ENCODE data around the gene RGS3.
"Not testable (repeated sequence)": the region's sequence is repeated elsewhere in the genome, so short reads cannot be mapped to it uniquely, and the experiment has no call there.

RGS3 gene

DNA sequence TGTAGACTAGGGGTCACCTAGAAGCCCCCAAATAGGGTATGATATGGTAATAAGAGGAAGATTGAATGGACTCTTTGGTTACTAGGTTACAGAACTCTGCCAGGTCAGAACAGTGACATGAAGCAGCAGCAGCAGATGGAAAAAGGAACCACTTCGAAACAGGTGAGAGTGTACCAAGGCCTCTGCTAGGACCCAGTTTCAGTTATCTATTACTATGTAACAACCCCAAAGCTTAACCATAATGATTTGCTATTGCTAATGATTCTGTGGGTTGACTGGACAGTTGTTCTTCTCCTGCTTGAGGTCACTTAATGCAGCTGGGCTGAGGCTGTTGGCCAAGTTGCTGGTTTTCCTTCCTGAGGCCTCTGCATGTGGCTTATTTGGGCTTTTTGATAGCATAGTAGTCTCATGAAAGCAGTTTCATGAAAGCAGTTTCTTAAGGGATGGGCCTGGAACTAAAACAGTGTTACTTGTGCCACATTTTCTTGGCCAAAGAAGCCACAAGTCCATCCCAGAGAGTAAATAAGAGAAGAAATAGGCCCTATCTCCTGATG, 35.4 kb upstream of the RGS3 start:
- TF ChIP-seq, protein P1, sequence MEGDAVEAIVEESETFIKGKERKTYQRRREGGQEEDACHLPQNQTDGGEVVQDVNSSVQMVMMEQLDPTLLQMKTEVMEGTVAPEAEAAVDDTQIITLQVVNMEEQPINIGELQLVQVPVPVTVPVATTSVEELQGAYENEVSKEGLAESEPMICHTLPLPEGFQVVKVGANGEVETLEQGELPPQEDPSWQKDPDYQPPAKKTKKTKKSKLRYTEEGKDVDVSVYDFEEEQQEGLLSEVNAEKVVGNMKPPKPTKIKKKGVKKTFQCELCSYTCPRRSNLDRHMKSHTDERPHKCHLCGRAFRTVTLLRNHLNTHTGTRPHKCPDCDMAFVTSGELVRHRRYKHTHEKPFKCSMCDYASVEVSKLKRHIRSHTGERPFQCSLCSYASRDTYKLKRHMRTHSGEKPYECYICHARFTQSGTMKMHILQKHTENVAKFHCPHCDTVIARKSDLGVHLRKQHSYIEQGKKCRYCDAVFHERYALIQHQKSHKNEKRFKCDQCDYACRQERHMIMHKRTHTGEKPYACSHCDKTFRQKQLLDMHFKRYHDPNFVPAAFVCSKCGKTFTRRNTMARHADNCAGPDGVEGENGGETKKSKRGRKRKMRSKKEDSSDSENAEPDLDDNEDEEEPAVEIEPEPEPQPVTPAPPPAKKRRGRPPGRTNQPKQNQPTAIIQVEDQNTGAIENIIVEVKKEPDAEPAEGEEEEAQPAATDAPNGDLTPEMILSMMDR (IDR thresholded peaks at IDR 0.05; ENCODE audit: low read depth, low read length): no peak
- H3K4me3 ChIP-seq (ENCODE audit: low read depth, low read length): no peak overlapping the region

DNA sequence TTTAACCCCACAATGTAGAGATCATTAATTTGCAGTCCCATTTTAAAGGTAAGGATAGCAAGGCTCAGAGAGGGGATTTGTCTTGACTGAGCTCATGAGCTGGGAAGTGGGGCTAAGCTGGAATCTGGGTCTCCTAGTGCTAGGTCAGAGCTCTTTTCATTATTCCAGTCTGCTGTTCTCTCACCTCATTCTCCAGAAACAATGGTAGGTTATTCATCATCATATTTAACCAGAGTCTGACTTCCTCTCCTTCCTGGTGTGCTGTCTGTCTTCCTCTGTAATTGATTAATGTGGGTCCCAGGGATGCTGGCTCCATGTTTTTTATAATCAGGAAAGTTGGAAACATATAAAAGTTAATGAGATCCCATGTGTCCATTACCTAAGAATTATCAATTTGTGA, 32.3 kb upstream of the RGS3 start:
- TF ChIP-seq, protein P1 (IDR thresholded peaks at IDR 0.05; ENCODE audit: low read depth, low read length): no peak
- H3K4me3 ChIP-seq (ENCODE audit: low read depth, low read length): no peak overlapping the region

DNA sequence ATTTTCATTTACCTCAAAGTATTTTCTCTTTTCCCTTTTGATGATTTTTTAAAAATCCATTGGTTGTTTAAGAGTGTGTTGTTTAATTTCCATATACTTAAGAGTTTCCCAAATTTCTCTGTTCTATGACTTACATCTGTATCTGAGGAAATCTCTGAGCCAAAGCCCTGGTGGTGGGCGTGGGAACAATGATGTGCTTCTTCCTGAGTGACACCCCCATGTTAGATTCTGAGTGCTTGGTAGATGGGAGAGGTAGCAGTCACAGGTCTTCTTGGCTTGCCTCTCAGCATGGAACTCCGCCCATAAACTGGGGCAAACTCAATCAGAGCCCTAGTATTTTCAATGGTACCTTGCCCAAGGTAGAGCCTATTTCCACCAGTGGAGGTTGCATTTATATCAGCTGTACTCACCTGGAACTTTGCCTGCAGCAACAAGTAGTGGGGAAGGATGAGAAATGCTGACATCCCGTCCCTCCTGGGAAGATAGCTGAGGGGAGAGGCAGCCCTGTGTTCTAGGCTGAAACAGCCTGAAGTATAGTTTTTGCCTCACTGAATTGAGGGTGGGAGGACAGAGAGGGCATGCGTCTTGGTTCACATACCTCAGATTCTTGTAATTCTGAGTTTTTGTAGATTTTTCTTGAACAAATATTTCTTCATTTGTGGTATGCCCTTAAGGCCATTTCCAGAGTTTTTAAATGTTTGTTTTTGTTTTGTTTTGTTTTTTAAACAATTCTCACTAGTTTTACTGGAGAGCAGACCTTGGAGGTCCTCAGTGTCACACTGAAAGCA, 26.6 kb upstream of the RGS3 start:
- TF ChIP-seq, protein P1 (IDR thresholded peaks at IDR 0.05; ENCODE audit: low read depth, low read length): no peak
- no peak overlapping the region for H3K4me3 ChIP-seq (ENCODE audit: low read depth, low read length)

DNA sequence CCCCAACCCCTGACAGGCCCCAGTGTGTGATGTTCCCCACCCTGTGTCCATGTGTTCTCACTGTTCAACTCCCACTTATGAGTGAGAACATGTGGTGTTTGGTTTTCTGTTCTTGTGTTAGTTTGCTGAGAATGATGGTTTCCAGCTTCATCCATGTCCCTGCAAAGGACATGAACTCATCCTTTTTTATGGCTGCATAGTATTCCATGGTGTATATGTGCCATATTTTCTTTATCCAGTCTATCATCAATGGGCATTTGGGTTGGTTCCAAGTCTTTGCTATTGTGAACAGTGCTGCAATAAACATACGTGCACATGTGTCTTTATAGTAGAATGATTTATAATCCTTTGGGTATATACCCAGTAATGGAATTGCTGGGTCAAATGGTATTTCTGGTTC, 25.8 kb upstream of the RGS3 start:
- not testable (repeated sequence) for H3K4me3 ChIP-seq (ENCODE audit: low read depth, low read length)

DNA sequence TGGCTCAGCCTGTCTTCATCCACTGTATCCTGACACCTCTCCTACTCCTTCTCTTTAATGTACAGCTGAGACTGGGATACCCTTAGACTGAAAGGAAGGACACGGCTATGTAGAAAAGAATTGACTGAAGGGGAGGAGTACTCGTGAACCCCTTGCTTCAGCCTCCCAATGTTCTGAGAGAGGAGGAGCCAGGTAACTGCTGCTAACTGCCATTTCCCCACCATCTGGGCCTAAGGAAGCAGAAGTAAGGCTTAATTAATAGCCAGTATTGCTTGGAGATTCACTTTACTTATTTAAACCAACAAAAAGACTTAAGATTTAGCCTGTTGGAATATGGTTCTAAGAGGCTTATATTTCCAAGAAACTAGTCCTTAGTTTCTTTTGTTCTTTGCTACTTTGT, 18.8 kb upstream of the RGS3 start:
- no peak overlapping the region for H3K4me3 ChIP-seq (ENCODE audit: low read depth, low read length)
- TF ChIP-seq, protein P1 (IDR thresholded peaks at IDR 0.05; ENCODE audit: low read depth, low read length): no peak

DNA sequence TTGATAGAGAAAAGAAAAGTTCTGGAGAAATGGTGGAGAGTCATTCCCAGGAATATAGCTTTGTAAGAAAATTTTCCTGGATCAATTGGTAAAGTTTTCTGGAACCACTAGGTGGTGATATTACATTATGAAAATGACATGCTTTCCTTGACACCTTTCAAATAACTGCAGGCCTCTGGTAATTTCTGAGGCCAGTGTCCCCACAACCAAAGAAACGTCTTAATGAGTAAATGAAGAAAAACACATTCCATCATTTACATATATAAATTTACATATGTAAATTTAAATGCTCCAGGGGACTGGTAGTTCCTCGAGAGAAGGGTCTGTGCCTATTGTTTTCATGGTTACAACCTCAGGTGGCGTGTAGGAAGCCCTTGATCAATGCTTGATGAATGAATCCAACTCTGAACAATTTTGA, 17.2 kb upstream of the RGS3 start:
- TF ChIP-seq, protein P1 (IDR thresholded peaks at IDR 0.05; ENCODE audit: low read depth, low read length): no peak
- no peak overlapping the region for H3K4me3 ChIP-seq (ENCODE audit: low read depth, low read length)

DNA sequence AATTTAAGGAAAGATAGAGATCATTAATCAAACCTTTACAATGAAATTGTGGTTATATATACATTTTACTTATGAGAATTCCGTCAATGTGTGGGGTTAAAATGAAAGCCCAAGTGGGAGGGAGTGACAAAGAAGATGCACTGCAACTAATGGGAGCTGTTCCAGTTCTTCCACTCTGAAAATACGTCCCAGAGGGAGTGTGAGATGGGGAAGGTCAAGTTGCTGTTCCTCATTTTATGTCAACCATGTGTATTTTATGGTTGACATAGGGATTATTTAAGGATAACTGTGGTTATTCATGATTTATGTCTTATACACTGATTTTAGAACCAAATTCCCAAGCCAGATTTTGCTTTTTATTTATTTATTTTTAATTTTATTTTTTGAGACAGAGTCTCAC, 14.2 kb upstream of the RGS3 start:
- TF ChIP-seq, protein P1 (IDR thresholded peaks at IDR 0.05; ENCODE audit: low read depth, low read length): no peak
- H3K4me3 ChIP-seq (ENCODE audit: low read depth, low read length): no peak overlapping the region

Data from WI38 (cell line).